GM12892 (cell line): Measurements from ENCODE around the gene MYH9.

ENCODE experiments used
- POLR2A ChIP-seq: IDR thresholded peaks from 2 replicates; pipeline ENCODE4 v1.6.1; 2011; ENCODE audit warnings: low read depth, low read length, control low read depth
- TAF1 ChIP-seq: IDR thresholded peaks from 2 replicates; pipeline ENCODE4 v1.6.1; 2011; ENCODE audit warnings: low read depth, mild to moderate bottlenecking, control low read depth, low read length, borderline replicate concordance

DNA sequence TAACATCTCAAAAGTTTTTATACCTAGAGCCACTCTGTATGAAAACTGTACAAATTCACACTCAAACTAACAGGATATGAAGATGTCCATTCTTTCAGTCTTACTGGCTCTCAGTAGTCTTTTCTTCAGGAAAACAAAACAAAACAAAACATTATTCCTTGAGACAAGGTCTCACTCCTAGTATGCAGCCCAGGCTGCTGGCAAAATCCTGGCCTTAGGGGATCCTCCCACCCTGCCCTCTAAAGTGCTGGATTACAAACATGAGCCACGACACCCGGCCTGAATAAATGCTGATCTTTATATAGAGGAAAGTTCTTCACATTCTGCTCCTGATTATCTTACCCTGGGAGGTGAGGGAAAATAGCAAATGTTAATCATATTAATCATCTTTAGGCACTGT is 153.6 kb downstream of the MYH9 start:
- no peak for TF ChIP-seq POLR2A
- TF ChIP-seq TAF1 = no peak
